22Rv1 (cell line): ENCODE results near the gene MFN2.
"Not testable (repeated sequence)": the region's sequence is repeated elsewhere in the genome, so short reads cannot be mapped to it uniquely, and the experiment has no call there.

Source experiments
- ZFX ChIP-seq: fragments of 450-650 bp; IDR thresholded peaks from 2 replicates; pipeline ENCODE4 v1.6.1; 2017; ENCODE audit warnings: antibody characterized with exemption, borderline replicate concordance
- TF ChIP-seq, protein P1 (sequence below): fragments of 450-650 bp; IDR thresholded peaks from 2 replicates; pipeline ENCODE4 v1.5.1; 2017; ENCODE audit warnings: mild to moderate bottlenecking

GRCh38 chr1:11939794-11940193 is 40.5 kb upstream of the MFN2 start:
- TF ChIP-seq, protein P1, sequence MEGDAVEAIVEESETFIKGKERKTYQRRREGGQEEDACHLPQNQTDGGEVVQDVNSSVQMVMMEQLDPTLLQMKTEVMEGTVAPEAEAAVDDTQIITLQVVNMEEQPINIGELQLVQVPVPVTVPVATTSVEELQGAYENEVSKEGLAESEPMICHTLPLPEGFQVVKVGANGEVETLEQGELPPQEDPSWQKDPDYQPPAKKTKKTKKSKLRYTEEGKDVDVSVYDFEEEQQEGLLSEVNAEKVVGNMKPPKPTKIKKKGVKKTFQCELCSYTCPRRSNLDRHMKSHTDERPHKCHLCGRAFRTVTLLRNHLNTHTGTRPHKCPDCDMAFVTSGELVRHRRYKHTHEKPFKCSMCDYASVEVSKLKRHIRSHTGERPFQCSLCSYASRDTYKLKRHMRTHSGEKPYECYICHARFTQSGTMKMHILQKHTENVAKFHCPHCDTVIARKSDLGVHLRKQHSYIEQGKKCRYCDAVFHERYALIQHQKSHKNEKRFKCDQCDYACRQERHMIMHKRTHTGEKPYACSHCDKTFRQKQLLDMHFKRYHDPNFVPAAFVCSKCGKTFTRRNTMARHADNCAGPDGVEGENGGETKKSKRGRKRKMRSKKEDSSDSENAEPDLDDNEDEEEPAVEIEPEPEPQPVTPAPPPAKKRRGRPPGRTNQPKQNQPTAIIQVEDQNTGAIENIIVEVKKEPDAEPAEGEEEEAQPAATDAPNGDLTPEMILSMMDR = not testable (repeated sequence)
- not testable (repeated sequence) for TF ChIP-seq ZFX
